Hypothalamus (tissue), 51 donors: ENCODE results near the gene SNAP29.
"Not testable (repeated sequence)": the region's sequence is repeated elsewhere in the genome, so short reads cannot be mapped to it uniquely, and the experiment has no call there.

Experiments used
- DNase-seq, 51 donors: peaks; one replicate each; lab custom pipeline; 2025; lab: John Stamatoyannopoulos, UW

SNAP29 gene

GRCh38 chr22:20890975-20891374 lies 32.2 kb downstream of the SNAP29 start:
- no peak for DNase-seq

- not testable (repeated sequence) for DNase-seq
Observed at GRCh38 chr22:20897737-20898136, 38.9 kb downstream of the SNAP29 start.

- DNase-seq: no peak
Observed at GRCh38 chr22:20899827-20900423, 41.1 kb downstream of the SNAP29 start.

DNA sequence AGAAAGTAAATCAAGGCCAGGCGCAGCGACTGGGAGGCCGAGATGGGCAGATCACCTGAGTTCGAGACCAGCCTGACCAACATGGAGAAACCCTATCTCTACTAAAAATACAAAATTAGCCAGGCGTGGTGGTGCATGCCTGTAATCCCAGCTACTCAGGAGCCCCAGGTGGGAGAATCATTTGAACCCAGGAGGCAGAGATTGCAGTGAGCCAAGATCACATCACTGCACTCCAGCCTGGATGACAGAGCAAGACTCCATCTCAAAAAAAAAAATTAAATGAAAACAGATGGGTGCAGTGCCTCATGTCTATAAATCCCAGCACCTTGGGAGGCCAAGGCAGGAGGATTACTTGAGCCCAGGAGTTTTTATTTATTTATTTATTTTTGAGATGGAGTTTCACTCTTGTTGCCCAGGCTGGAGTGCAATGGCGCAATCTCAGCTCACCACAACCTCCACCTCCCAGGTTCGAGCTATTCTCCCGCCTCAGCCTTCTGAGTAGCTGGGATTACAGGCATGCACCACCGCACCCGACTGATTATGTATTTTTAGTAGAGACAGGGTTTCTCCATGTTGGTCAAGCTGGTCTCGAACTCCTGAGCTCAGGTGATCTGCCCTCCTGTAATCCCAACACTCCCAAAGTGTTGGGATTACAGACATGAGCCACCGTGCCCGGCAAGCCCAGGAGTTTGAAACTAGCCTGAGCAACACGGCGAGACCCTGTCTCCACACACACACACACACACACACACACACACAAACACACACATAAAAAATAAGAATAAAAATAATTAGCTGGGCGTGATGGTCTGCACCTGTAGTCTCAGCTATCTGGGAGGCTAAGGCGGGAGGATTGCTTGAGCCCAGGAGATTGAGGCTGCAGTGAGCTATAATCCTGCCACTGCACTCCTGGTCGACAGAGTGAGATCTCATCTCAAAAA lies 42.6 kb downstream of the SNAP29 start:
- not testable (repeated sequence) for DNase-seq

- no peak for DNase-seq
Observed at GRCh38 chr22:20903093-20903492, 44.3 kb downstream of the SNAP29 start.

DNA sequence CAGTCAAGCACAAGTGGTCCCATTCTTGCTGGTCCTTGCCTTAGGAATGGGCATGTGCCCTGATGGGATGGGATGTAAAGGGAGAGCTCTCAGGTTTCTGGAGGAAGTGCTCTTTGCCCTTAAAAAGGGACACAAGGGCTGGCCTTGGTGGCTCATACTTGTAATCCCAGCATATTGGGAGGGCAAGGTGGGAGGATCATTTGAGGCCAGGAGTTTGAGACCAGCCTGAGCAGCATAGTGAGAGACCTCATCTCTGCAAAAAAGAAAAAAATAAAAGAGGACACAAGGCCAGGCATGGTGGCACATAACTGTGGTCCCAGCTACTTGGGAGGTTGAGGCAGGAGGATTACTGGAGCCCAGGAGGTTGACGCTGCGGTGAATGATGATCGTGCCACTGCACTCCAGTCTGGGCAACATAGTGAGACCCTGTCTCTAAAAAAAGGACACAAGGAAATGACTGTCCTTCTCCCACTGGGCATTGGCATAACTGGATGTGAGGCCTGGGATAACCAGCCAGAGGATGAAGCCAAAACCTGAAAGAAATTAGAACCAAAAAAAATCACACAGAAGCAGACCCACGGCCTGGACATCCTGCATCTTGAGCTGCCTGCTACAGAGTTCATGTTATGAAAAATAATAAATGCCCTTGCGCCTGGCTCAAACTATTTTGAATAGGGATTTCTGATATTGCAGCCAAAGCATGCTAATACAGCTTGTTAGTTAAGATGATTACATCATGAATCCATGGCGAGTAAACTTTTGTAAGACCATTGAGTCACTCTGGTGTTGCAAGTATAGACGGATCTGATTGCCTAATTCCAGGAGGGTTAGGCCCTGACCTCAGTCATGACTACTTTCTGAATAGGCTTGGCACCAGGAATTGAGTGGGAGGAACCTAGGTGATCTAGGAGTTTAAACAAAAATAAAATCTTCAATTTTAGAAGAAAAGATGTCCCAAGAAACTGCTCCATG lies 45.5 kb downstream of the SNAP29 start:
- no peak for DNase-seq

DNA sequence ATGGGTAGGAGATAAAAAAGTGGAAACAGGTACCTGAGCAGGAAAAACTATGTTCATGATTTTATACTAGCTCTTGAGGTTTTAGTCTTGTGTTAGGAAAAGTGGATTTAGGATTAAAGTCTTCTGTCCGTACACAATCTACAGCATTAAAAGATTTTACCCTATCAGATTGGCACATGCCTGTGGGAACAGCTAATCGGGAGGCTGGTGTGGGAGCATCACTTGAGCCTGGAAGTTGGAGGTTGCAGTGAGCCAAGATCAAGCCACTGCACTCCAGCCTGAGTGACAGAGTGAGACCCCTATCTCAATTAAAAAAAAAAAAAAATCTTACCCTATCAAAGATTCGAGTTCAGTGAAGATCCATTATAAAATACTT lies 46.2 kb downstream of the SNAP29 start:
- DNase-seq: no peak

- no peak for DNase-seq
Observed at GRCh38 chr22:20905415-20906386, 46.9 kb downstream of the SNAP29 start.

DNA sequence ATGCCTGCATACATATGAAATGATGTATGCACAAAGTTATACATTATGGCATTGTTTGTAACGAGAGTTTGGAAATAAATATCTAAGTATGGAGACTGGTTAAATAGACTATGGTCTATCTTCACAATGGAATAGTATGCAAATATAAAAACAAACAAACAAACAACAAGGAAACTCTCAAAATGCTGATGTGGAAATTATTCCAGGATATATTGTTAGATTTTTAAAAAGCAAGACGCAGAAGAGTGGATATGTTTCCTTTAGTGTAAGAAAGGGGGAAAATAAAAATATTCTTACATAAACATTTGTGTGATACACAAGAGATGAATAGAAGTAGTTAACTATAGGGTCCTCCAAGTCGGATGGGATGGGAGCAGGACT lies 47.6 kb downstream of the SNAP29 start:
- no peak for DNase-seq

DNA sequence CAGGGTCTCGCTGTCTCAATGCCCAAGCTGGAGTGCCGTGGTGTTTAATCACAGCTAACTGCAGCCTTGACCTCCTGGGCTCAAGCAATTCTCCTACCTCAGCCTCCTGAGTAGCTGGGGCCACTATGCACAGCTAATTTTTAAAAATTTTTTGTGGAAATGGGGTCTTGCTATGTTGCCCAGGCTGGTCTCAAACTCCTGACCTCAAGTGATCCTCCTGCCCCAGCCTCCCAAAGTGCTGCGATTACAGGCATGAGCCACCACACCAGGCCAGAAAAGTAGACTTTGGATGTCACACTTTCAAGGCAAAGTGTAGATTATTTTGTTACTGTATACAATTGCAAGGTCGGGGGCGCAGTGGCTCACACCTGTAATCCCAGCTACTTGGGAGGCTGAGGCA lies 49.9 kb downstream of the SNAP29 start:
- not testable (repeated sequence) for DNase-seq

DNA sequence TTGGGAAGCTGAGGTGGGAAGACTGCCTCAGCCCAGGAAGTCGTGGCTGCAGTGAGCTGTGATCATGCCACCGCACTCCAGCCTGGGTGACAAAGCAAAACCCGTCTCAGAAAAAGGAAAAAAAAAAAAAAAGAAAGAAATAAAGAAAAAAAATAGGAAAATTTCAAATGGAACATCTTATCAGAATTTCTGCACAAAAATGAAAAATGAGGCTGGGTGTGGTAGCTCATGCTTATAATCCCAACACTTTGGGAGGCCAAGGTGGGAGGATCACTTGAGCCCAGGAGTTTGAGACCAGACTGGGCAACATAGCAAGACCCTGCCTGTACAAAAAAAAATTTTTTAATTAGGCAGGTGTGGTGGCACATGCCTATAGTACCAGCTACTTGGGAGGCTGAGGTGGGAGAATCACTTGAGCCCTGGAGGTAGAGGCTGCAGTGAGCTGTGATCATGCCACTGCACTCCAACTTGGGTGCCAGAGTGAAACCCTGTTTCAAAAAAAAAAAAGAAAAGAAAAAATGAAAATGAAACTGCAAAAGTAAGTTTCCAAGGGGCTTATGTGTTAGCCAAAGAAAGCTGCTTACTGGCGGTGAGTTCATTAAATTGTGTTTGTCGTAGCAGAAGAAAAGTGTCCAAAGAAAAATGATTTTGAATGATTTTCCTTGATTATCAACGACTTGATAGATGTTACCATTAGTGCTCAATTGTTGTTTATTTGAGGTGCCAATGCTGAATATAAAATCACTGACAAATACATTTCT lies 50.9 kb downstream of the SNAP29 start:
- DNase-seq: no peak

DNA sequence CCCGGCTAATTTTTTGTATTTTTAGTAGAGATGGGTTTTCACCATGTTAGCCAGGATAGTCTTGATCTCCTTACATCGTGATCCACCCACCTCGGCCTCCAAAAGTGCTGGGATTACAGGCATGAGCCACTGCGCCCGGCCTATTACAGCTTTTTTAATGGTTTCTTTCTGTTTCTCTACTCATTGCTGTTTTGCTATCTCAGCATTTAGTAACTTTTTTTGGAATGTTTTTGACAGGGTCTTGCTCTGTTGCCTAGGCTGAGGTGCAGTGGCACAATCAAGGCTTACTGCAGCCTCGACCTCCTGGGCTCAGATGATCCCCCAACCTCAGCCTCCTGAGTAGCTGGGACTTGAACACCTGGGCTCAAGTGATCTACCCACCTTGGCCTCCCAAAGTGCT lies 53.7 kb downstream of the SNAP29 start:
- DNase-seq: no peak

DNA sequence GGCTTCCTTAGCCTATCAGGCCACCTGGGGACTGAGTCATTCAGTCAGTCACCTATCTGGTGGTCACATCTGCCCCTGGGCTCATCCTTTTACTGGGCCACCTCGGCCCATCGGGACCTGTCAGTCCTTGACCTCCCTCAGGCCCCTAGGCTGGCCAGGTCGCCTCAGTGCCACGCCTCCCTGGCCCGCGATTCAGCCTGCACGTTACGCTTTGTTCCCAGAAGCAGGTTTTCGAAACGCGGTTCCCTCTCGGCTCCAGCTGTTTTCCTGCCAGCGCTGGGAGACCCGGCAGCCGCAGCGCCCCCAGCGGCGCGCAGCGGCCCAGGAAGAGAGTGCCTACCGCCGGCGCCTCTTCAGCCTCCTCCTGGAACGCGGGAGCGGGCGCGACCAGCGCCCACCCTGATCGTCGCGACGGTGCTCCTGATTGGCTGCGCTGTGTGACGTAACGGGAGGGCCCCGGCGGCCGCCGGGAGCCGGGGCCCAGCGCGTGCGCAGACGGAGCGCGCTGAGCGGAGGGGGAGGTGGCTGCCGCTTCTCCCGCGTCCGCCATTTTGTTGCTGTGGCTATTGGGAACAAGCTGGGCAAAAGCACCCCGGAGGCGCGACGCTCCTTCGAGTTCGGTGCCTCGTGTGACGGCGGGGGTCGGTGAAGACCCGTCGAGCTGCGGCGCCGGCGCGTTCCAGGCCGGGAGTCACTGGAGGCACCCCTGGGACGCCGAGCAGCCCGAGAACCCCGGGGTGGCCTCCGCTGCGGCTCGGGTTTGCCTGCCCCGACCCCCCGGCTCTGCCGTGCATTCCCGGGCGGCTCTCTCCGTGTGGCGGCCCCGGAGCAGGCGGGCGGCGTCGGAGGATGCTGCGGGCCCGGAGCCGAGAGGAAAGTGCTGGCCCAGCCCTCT lies 58.4 kb downstream of the SNAP29 start, which contains the start of gene CRKL:
TSS of gene CRKL (plus strand) at position 492 of the 895 bp plus-strand sequence. CDS start 528 bp downstream, outside the sequence.
- peak; percentile 45 to 97 (median 94) for DNase-seq

- DNase-seq: no peak
Observed at GRCh38 chr22:20918663-20919218, 59.9 kb downstream of the SNAP29 start.

DNA sequence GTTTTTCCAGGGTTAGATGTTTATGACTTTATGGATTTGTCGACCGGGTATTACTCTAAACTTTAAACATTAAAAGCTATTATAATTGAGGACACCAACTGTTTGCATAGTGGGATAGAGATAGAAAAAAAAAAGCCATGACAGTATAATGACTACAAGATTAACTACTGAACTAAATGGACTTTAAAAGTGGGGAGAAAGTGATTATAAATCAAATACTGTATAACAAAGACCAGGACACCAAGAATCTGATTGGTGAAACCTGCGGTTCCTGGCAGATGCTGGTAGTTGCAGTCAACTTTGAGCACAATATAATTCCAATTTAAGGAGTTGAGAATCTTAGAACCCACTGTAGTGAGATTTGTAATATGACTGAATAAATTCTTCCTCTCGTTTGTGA lies 60.9 kb downstream of the SNAP29 start:
- DNase-seq: no peak

- no peak for DNase-seq
Observed at GRCh38 chr22:20920881-20921203, 62.0 kb downstream of the SNAP29 start.

- no peak for DNase-seq
Observed at GRCh38 chr22:20922141-20922751, 63.4 kb downstream of the SNAP29 start.
